Measurements from ENCODE around the gene HILPDA.

DNA sequence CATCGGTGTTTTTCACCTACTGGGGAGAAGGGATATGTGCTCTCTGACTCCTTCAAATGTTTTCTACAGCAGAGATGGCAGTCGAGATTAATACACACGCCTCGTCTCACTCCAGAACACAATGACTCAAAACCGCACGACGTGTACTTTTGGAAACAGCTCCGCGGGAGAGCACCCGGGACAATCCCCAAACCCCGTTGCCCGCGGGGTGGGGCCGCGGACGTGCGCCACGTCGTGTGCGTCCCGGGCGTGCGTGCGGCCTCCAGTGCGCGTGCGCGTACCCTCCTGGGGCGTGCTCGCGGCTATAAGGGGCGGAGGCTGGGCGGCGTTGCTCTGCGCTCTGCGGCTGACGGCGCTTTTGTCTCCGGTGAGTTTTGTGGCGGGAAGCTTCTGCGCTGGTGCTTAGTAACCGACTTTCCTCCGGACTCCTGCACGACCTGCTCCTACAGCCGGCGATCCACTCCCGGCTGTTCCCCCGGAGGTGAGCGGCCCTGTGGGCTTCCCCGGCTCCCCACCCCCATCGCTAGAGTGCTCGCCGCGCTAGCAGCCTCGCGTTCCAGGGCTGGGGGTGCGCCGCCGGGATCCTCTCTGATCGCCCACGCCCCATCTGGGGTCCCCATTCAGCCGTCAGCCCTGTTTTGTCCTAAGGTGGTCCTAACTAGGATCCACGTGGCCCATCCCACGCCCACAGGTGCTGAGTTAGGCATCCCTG lies at the start of gene HILPDA:
- TF ChIP-seq, protein P1, sequence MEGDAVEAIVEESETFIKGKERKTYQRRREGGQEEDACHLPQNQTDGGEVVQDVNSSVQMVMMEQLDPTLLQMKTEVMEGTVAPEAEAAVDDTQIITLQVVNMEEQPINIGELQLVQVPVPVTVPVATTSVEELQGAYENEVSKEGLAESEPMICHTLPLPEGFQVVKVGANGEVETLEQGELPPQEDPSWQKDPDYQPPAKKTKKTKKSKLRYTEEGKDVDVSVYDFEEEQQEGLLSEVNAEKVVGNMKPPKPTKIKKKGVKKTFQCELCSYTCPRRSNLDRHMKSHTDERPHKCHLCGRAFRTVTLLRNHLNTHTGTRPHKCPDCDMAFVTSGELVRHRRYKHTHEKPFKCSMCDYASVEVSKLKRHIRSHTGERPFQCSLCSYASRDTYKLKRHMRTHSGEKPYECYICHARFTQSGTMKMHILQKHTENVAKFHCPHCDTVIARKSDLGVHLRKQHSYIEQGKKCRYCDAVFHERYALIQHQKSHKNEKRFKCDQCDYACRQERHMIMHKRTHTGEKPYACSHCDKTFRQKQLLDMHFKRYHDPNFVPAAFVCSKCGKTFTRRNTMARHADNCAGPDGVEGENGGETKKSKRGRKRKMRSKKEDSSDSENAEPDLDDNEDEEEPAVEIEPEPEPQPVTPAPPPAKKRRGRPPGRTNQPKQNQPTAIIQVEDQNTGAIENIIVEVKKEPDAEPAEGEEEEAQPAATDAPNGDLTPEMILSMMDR (IDR thresholded peaks at IDR 0.05; ENCODE audit: insufficient read depth, low read depth, low read length): no peak
- no peak for TF ChIP-seq EZH2 (IDR thresholded peaks at IDR 0.05; ENCODE audit: insufficient read depth, low read length)
